IMR-90 (cell line): Measurements from ENCODE around the gene CIAO2B. TPM values are rescaled to one million over a fixed set of nuclear protein-coding genes. Genes with fewer than 3 reads are reported as not detected.

Experiments
- ATAC-seq: fragments of 200-7000 bp; cut with Tn5 transposase; 2 replicates; pipeline ENCODE4 v1.9.1; 2020; ENCODE audit warnings: low read depth, mild to moderate bottlenecking, moderate library complexity
- BruUV-seq: library from RNA; stranded (reverse); fragments of 400-500 nt; replicated peaks from 2 replicates; lab custom pipeline; 2021; lab: Mats Ljungman, UMichigan
- CTCF ChIA-PET: fragments of 300-600 bp; formaldehyde crosslinking; extraction: SDS; loops from one replicate; lab custom pipeline; 2021; ENCODE audit warnings: antibody characterized with exemption; lab: Yijun Ruan, JAX
- POLR2A ChIA-PET: fragments of 300-600 bp; sonication (Branson Sonifier 250); formaldehyde crosslinking; loops from one replicate; lab custom pipeline; 2022; ENCODE audit warnings: antibody characterized with exemption; ENCODE audit not compliant: unreplicated experiment; lab: Charles Lee
- DNase-seq: peaks from one replicate; pipeline ENCODE4 v3.0.0; 2013
- H2AFZ ChIP-seq: replicated peaks from 2 replicates; pipeline ENCODE3; 2013; ENCODE audit warnings: low read length, mild to moderate bottlenecking; ENCODE audit not compliant: poor library complexity
- H2AK5ac ChIP-seq: 2 replicates; pipeline ENCODE4 v1.6.1; 2013; ENCODE audit warnings: low read depth, low read length, inconsistent platforms
- H2AK9ac ChIP-seq: replicated peaks from 2 replicates; pipeline ENCODE3; 2013; ENCODE audit warnings: mild to moderate bottlenecking, low read depth, low read length, moderate library complexity; ENCODE audit not compliant: poor library complexity
- H2BK120ac ChIP-seq: 2 replicates; pipeline ENCODE4 v1.6.1; 2013; ENCODE audit warnings: low read depth, low read length, inconsistent platforms
- H2BK15ac ChIP-seq: 3 replicates; pipeline ENCODE4 v1.6.1; 2013; ENCODE audit warnings: low read depth, low read length, inconsistent platforms
- H2BK20ac ChIP-seq: 2 replicates; pipeline ENCODE4 v1.6.1; 2013; ENCODE audit warnings: low read depth, mild to moderate bottlenecking, inconsistent platforms, low read length, moderate library complexity
- H2BK5ac ChIP-seq: 2 replicates; pipeline ENCODE4 v1.6.1; 2013; ENCODE audit warnings: mild to moderate bottlenecking, low read depth, low read length, inconsistent platforms; ENCODE audit not compliant: poor library complexity, severe bottlenecking
- H3K14ac ChIP-seq: replicated peaks from 2 replicates; pipeline ENCODE4 v1.6.1; 2013; ENCODE audit warnings: low read depth, low read length, inconsistent platforms
- H3K18ac ChIP-seq: 2 replicates; pipeline ENCODE4 v1.6.1; 2013; ENCODE audit warnings: low read depth, low read length, control low read depth
- H3K23ac ChIP-seq: 2 replicates; pipeline ENCODE4 v1.6.1; 2013; ENCODE audit warnings: low read depth, low read length, inconsistent platforms
- H3K27ac ChIP-seq: 2 replicates; pipeline ENCODE4 v1.5.1; 2013; ENCODE audit warnings: mild to moderate bottlenecking, control low read depth, low read length; ENCODE audit not compliant: insufficient read depth
- H3K27me3 ChIP-seq: 2 replicates; pipeline ENCODE4 v1.6.1; 2013; ENCODE audit warnings: low read length; ENCODE audit not compliant: control insufficient read depth, insufficient read depth
- H3K36me3 ChIP-seq: 2 replicates; pipeline ENCODE4 v1.6.1; 2013; ENCODE audit warnings: low read length, mixed read lengths; ENCODE audit not compliant: control insufficient read depth, insufficient read depth
- H3K4ac ChIP-seq: 2 replicates; pipeline ENCODE4 v1.6.1; 2013; ENCODE audit warnings: low read depth, low read length, inconsistent platforms
- H3K4me1 ChIP-seq: 2 replicates; pipeline ENCODE4 v1.6.1; 2013; ENCODE audit warnings: low read length, mixed read lengths; ENCODE audit not compliant: control insufficient read depth, insufficient read depth
- H3K4me2 ChIP-seq: 2 replicates; pipeline ENCODE4 v1.6.1; 2013; ENCODE audit warnings: low read depth, mild to moderate bottlenecking, control low read depth, low read length, moderate library complexity
- H3K4me3 ChIP-seq: 2 replicates; pipeline ENCODE4 v1.5.1; 2013; ENCODE audit warnings: low read depth, mild to moderate bottlenecking, control low read depth, low read length, moderate library complexity; ENCODE audit not compliant: insufficient read depth
- H3K56ac ChIP-seq: 2 replicates; pipeline ENCODE4 v1.6.1; 2013; ENCODE audit warnings: low read length, inconsistent platforms; ENCODE audit not compliant: insufficient read depth; ENCODE audit errors: extremely low read depth
- H3K79me1 ChIP-seq, 2 experiments: 2 replicates each; pipeline ENCODE4 v1.6.1; 2013; ENCODE audit warnings: low read length in 2 of 2, inconsistent platforms in 1 of 2, low read depth in 1 of 2
- H3K9ac ChIP-seq: 2 replicates; pipeline ENCODE4 v1.6.1; 2013; ENCODE audit warnings: low read depth, low read length, control low read depth
- H3K9me1 ChIP-seq: 2 replicates; pipeline ENCODE4 v1.6.1; 2013; ENCODE audit warnings: low read length, inconsistent platforms; ENCODE audit not compliant: insufficient read depth
- H3K9me3 ChIP-seq: 2 replicates; pipeline ENCODE4 v1.6.1; 2013; ENCODE audit warnings: low read length; ENCODE audit not compliant: control insufficient read depth, insufficient read depth
- H4K20me1 ChIP-seq: 2 replicates; pipeline ENCODE4 v1.6.1; 2013; ENCODE audit warnings: low read length, inconsistent platforms; ENCODE audit not compliant: insufficient read depth
- H4K5ac ChIP-seq: 2 replicates; pipeline ENCODE4 v1.6.1; 2013; ENCODE audit warnings: mild to moderate bottlenecking, low read depth, low read length, control low read depth
- H4K8ac ChIP-seq, 2 experiments: 2 replicates each; pipeline ENCODE4 v1.6.1; 2013; ENCODE audit warnings: low read depth in 2 of 2, low read length in 2 of 2, control low read depth in 1 of 2, inconsistent platforms in 1 of 2
- H4K91ac ChIP-seq: 2 replicates; pipeline ENCODE4 v1.6.1; 2013; ENCODE audit warnings: low read depth, low read length, inconsistent platforms; ENCODE audit not compliant: insufficient read depth
- BHLHE40 ChIP-seq: fragments of 150-350 bp; IDR thresholded peaks from 2 replicates; pipeline ENCODE4 v1.6.1; 2016; ENCODE audit warnings: mild to moderate bottlenecking, low read depth, low read length
- CEBPB ChIP-seq: IDR thresholded peaks from 2 replicates; pipeline ENCODE4 v1.6.1; 2012; ENCODE audit warnings: low read depth, low read length, improper control_type of control experiment
- CTCF ChIP-seq: conservative IDR thresholded peaks from 2 replicates; pipeline ENCODE4 v1.5.1; 2012; ENCODE audit warnings: mild to moderate bottlenecking, low read depth, low read length, improper control_type of control experiment
- MAZ ChIP-seq: IDR thresholded peaks from 2 replicates; pipeline ENCODE4 v1.6.1; 2012; ENCODE audit warnings: low read depth, mild to moderate bottlenecking, low read length, improper control_type of control experiment, moderate library complexity, borderline replicate concordance
- NFE2L2 ChIP-seq: fragments of 150-350 bp; IDR thresholded peaks from 2 replicates; pipeline ENCODE4 v1.6.1; 2016; ENCODE audit warnings: low read depth, mild to moderate bottlenecking, low read length
- POLR2A ChIP-seq: IDR thresholded peaks from 2 replicates; pipeline ENCODE4 v1.6.1; 2012; ENCODE audit warnings: mild to moderate bottlenecking, low read depth, low read length
- RAD21 ChIP-seq: IDR thresholded peaks from 2 replicates; pipeline ENCODE4 v1.6.1; 2012; ENCODE audit warnings: low read length, improper control_type of control experiment
- RFX5 ChIP-seq: IDR thresholded peaks from 2 replicates; pipeline ENCODE4 v1.8.0; 2012; ENCODE audit warnings: low read depth, mild to moderate bottlenecking, low read length, moderate library complexity
- USF2 ChIP-seq: fragments of 150-350 bp; IDR thresholded peaks from 2 replicates; pipeline ENCODE4 v1.6.1; 2017; ENCODE audit warnings: mild to moderate bottlenecking, antibody characterized with exemption, low read length, low read depth
- WGBS, 2 experiments: methylation state at CpG; one replicate each; pipeline versions ENCODE4 v1.1.5 to v1.1.7; 2013; ENCODE audit warnings: missing lambda C conversion rate in 2 of 2; ENCODE audit not compliant: insufficient read length in 1 of 2; ENCODE audit errors: extremely low coverage in 2 of 2; 5-methylcytosine and 5-hydroxymethylcytosine counted together
- dilution Hi-C: fragments of 300-500 bp; cut with HindIII; formaldehyde crosslinking; loops from one replicate; pipeline ENCODE4 v1.14.3; 2018; ENCODE audit warnings: low sequenced_read_pairs; ENCODE audit not compliant: unreplicated experiment
- in situ Hi-C: fragments of 300-500 bp; cut with MboI; formaldehyde crosslinking; loops from 3 replicates; pipeline ENCODE4 v1.14.3; 2019; ENCODE audit warnings: low sequenced_read_pairs, inconsistent platforms, mixed read lengths
- intact Hi-C: fragments of 100-400 bp; cut with micrococcal nuclease; formaldehyde crosslinking; loops from 2 replicates; pipeline ENCODE4 v1.10.0; 2022
- polyA plus RNA-seq, 3 experiments: library from polyadenylated mRNA; depleted of rRNA; stranded (reverse); fragments of >200 nt; gene quantifications; 2 replicates each; pipeline ENCODE4 v1.2.3, GENCODE V29; 2012; ENCODE audit warnings: low replicate concordance in 1 of 3
- total RNA-seq: library from RNA; depleted of rRNA; stranded (reverse); fragments of >200 nt; gene quantifications from 2 replicates; pipeline ENCODE4 v1.2.3, GENCODE V29; 2012

The CIAO2B gene
- total and polyA plus RNA-seq, 2 of the 4 experiments (the other 2 are of a cell fraction), result 148 to 234 TPM

- CTCF ChIA-PET, result no interaction called here
- Histone ChIP-seq H4K91ac (no peak overlapping the region), H3K36me3 (no peaks in the 10 kb centered on the region), H2AK5ac (no peak overlapping the region), H3K27me3 (peaks cover 38% of the 10 kb centered on the region), H2AFZ (no peak overlapping the region), H3K9me3 (no peaks in the 10 kb centered on the region), H3K27ac (no peak overlapping the region), H4K5ac (no peak overlapping the region), H3K9me1 (no peaks in the 10 kb centered on the region), H3K4me3 (no peak overlapping the region), H2BK20ac (no peak overlapping the region), H3K4ac (no peak overlapping the region), H3K23ac (no peak overlapping the region), H2BK5ac (no peak overlapping the region), H2AK9ac (no peak overlapping the region), H3K18ac (no peak overlapping the region), H3K4me1 (peaks cover 3% of the 10 kb centered on the region), H3K79me1 (no peaks in the 10 kb centered on the region), H3K14ac (no peak overlapping the region), H3K4me2 (no peak overlapping the region), H3K9ac (no peak overlapping the region), H4K20me1 (no peaks in the 10 kb centered on the region), H2BK120ac (no peak overlapping the region), H4K8ac (no peak overlapping the region), H3K56ac (no peak overlapping the region), H2BK15ac (no peak overlapping the region)
- intact Hi-C loops (no loop called here), dilution Hi-C loops (no loop called here), in situ Hi-C loops (no loop called here)
- WGBS, 2 experiments, result no CpG with 5 or more reads among the region's 2 CpGs
- ATAC-seq (no peak), DNase-seq (no peak)
- POLR2A ChIA-PET, result no interaction called here
- no TSS peak for BruUV-seq
- no peak for TF ChIP-seq NFE2L2
- no peak for TF ChIP-seq CTCF
- TF ChIP-seq CEBPB, result no peak
- TF ChIP-seq BHLHE40, result no peak
- TF ChIP-seq USF2, result no peak
- TF ChIP-seq RFX5, result no peak
- no peak for TF ChIP-seq POLR2A
- no peak for TF ChIP-seq MAZ
- TF ChIP-seq RAD21, result no peak
These were observed 14.0 kb downstream of the CIAO2B start for GRCh38 chr16:66920299-66920590.
